ENCODE measurements around the gene BLTP2. TPM values are rescaled to one million over a fixed set of nuclear protein-coding genes. Genes with fewer than 3 reads are reported as not detected.
A peak's percentile ranks its signal among the peaks of the same experiment; 100 is the strongest.

Gene BLTP2
- 10 to 100 TPM; 71.6 to 93.4 (median 81.0) TPM for total RNA-seq

- intact Hi-C loops (cut with DNase I; ENCODE audit: low total_unique reads) (loop anchor here (1.0 to 2.0 kb wide), 5 partner anchors 16 to 649 kb away; partner anchors contain the start of genes NUFIP2, PHF12, PIGS and RPL23A), in situ Hi-C loops (cut with MboI; ENCODE audit: low sequenced_read_pairs in 4 of 4) (no loop called here)
- DNase-seq (peak; percentile 95), ATAC-seq (peak; percentile 87 to 88)
- Histone ChIP-seq H3K4me1 (peaks cover 29 to 33% of the 10 kb centered on the region in 2 donors), H3K27me3 (no peaks in the 10 kb centered on the region), H3K9me3 (no peaks in the 10 kb centered on the region), H3K36me3 (peaks cover 0 to 47% of the 10 kb centered on the region in 2 donors), H3K27ac (peak within 1 kb of the TSS; percentile 90 to 98 (median 96)), H3K4me3 (peak within 1 kb of the TSS; percentile 90 to 92 (median 92))
- TF ChIP-seq CTCF (IDR thresholded peaks at IDR 0.05 in 4 of 5, conservative IDR thresholded peaks at IDR 0.05 in 1 of 5) (peak in 2 of 5 experiments; percentile 10 to 29), POLR2A (IDR thresholded peaks at IDR 0.05) (peak; percentile 92 to 94)
Measured at GRCh38 chr17:28644787-28645575, at the start of gene BLTP2. TSS of gene BLTP2 (minus strand) at chr17:28645158. CDS start at chr17:28645056, 102 bp downstream.

- Histone ChIP-seq H3K9me3 (no peaks in the 10 kb centered on the region), H3K4me1 (no peaks in the 10 kb centered on the region), H3K27me3 (no peaks in the 10 kb centered on the region), H3K36me3 (peaks cover 19 to 96% of the 10 kb centered on the region in 2 donors), H3K4me3 (no peak overlapping the region), H3K27ac (no peak overlapping the region)
- in situ Hi-C loops (cut with MboI; ENCODE audit: low sequenced_read_pairs in 4 of 4) (no loop called here), intact Hi-C loops (cut with DNase I; ENCODE audit: low total_unique reads) (no loop called here)
- ATAC-seq (no peak), DNase-seq (no peak)
- TF ChIP-seq POLR2A (IDR thresholded peaks at IDR 0.05) (no peak), CTCF (IDR thresholded peaks at IDR 0.05 in 4 of 5, conservative IDR thresholded peaks at IDR 0.05 in 1 of 5) (no peak)
Measured at GRCh38 chr17:28693869-28694268, 48.9 kb upstream of the BLTP2 start.

- H3K4me1 ChIP-seq: no peaks in the 10 kb centered on the region
- no peak for TF ChIP-seq CTCF (IDR thresholded peaks at IDR 0.05 in 4 of 5, conservative IDR thresholded peaks at IDR 0.05 in 1 of 5)
- no peak for TF ChIP-seq POLR2A (IDR thresholded peaks at IDR 0.05)
- intact Hi-C loops (cut with DNase I; ENCODE audit: low total_unique reads): no loop called here
- DNase-seq (no peak), ATAC-seq (no peak)
- H3K27me3 ChIP-seq: no peaks in the 10 kb centered on the region
- no peaks in the 10 kb centered on the region for H3K9me3 ChIP-seq
- peaks cover 22 to 96% of the 10 kb centered on the region in 2 donors for H3K36me3 ChIP-seq
- in situ Hi-C loops (cut with MboI; ENCODE audit: low sequenced_read_pairs in 4 of 4): no loop called here
- H3K27ac ChIP-seq: no peak overlapping the region
- no peak overlapping the region for H3K4me3 ChIP-seq
Measured at GRCh38 chr17:28689011-28689410, 44.1 kb upstream of the BLTP2 start.

GRCh38 chr17:28688481-28688880 is 43.5 kb upstream of the BLTP2 start:
- no peaks in the 10 kb centered on the region for H3K9me3 ChIP-seq
- no peak overlapping the region for H3K27ac ChIP-seq
- DNase-seq: no peak
- peaks cover 22 to 96% of the 10 kb centered on the region in 2 donors for H3K36me3 ChIP-seq
- no peaks in the 10 kb centered on the region for H3K27me3 ChIP-seq
- in situ Hi-C loops (cut with MboI; ENCODE audit: low sequenced_read_pairs in 4 of 4) (no loop called here), intact Hi-C loops (cut with DNase I; ENCODE audit: low total_unique reads) (no loop called here)
- no peaks in the 10 kb centered on the region for H3K4me1 ChIP-seq
- no peak for ATAC-seq
- no peak for TF ChIP-seq POLR2A (IDR thresholded peaks at IDR 0.05)
- no peak for TF ChIP-seq CTCF (IDR thresholded peaks at IDR 0.05 in 4 of 5, conservative IDR thresholded peaks at IDR 0.05 in 1 of 5)
- H3K4me3 ChIP-seq: no peak overlapping the region

Data from gastrocnemius medialis (tissue), 4 donors.